GM21526 (cell line): ENCODE results near the gene MEAF6.
A peak's percentile ranks its signal among the peaks of the same experiment; 100 is the strongest.

Source experiments
- ATAC-seq: cut with Tn5 transposase; IDR thresholded peaks from one replicate; pipeline ENCODE4 v1.9.1; 2021; ENCODE audit warnings: moderate library complexity; ENCODE audit not compliant: unreplicated experiment, low FRiP score

The MEAF6 gene

GRCh38 chr1:37485902-37486679 lies 28.5 kb downstream of the MEAF6 start:
- ATAC-seq = no peak

GRCh38 chr1:37484325-37485051 lies 30.1 kb downstream of the MEAF6 start:
- ATAC-seq = no peak

GRCh38 chr1:37483785-37484184 lies 30.8 kb downstream of the MEAF6 start:
- no peak for ATAC-seq

- no peak for ATAC-seq
These were observed 31.5 kb downstream of the MEAF6 start for GRCh38 chr1:37482796-37483744.

GRCh38 chr1:37482004-37482785 lies 32.4 kb downstream of the MEAF6 start:
- ATAC-seq = no peak

GRCh38 chr1:37481289-37482003 lies 33.1 kb downstream of the MEAF6 start:
- no peak for ATAC-seq

- no peak for ATAC-seq
These were observed 33.8 kb downstream of the MEAF6 start for GRCh38 chr1:37480581-37481288.

GRCh38 chr1:37480125-37480466 lies 34.5 kb downstream of the MEAF6 start:
- no peak for ATAC-seq

GRCh38 chr1:37479255-37480124 lies 35.1 kb downstream of the MEAF6 start:
- peak; percentile 30 for ATAC-seq

GRCh38 chr1:37478890-37479254 lies 35.7 kb downstream of the MEAF6 start:
- ATAC-seq = no peak

- ATAC-seq = no peak
These were observed 36.1 kb downstream of the MEAF6 start for GRCh38 chr1:37478451-37478881.

- no peak for ATAC-seq
These were observed 36.6 kb downstream of the MEAF6 start for GRCh38 chr1:37477946-37478345.

- no peak for ATAC-seq
These were observed 37.2 kb downstream of the MEAF6 start for GRCh38 chr1:37477198-37477931.

- no peak for ATAC-seq
These were observed 37.9 kb downstream of the MEAF6 start for GRCh38 chr1:37476460-37477197.

- ATAC-seq = no peak
These were observed 38.5 kb downstream of the MEAF6 start for GRCh38 chr1:37476087-37476452.

GRCh38 chr1:37475380-37476086 lies 39.0 kb downstream of the MEAF6 start:
- ATAC-seq = no peak
